ENCODE data around the gene TOP2B.

TOP2B gene

DNA sequence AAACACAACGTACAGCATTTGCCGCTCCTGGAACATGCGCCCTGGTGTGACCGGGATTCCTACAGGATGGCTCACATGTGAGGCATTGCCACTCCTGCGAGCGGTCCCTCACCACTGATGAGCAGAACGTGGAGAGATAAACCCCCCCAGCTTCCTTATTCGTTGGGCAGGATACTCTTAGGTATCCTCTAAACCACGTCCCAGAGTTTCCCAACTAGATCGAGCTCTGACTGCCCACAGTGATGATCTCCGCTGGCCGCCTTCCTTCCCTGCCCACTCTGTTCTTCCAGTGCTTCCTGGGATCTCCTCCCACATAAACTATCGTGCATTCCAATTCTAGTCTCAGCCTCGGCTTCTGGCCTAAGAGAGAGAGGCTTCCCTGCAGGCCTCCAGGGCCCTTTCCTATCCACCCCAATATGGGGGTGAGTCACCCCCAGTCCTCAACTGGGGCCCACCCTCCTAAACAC lies 91.8 kb downstream of the TOP2B start:
- no peak for DNase-seq (ENCODE audit: low spot score)
- ChIA-PET POLR2A (ENCODE audit: low non-redundant PET) (no interaction called here), CTCF (no interaction called here)
- TF ChIP-seq, protein P1, sequence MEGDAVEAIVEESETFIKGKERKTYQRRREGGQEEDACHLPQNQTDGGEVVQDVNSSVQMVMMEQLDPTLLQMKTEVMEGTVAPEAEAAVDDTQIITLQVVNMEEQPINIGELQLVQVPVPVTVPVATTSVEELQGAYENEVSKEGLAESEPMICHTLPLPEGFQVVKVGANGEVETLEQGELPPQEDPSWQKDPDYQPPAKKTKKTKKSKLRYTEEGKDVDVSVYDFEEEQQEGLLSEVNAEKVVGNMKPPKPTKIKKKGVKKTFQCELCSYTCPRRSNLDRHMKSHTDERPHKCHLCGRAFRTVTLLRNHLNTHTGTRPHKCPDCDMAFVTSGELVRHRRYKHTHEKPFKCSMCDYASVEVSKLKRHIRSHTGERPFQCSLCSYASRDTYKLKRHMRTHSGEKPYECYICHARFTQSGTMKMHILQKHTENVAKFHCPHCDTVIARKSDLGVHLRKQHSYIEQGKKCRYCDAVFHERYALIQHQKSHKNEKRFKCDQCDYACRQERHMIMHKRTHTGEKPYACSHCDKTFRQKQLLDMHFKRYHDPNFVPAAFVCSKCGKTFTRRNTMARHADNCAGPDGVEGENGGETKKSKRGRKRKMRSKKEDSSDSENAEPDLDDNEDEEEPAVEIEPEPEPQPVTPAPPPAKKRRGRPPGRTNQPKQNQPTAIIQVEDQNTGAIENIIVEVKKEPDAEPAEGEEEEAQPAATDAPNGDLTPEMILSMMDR (conservative IDR thresholded peaks at IDR 0.05; ENCODE audit: low read depth): no peak
- no peak overlapping the region for H3K27ac ChIP-seq

DNA sequence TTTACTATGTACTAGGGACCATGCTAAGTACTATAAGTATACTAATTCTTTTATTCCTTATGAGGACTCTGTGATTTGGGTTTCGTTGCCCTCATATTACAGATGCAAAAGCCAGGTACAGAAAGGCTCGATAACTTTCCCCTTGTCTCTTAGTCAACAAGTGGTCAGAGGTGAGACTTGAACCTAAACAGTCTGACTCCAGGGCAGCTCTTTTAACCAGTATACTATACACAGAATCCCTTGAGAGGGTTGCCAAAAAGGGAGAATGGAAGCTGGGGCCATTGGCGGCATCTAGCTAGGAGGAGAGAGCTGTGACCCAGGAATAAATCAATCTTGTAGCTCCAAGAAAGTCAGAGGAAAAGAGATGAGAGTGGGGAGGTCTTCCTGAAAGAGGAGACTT lies 92.4 kb downstream of the TOP2B start:
- TF ChIP-seq, protein P1 (conservative IDR thresholded peaks at IDR 0.05; ENCODE audit: low read depth): no peak
- H3K27ac ChIP-seq: no peak overlapping the region
- ChIA-PET CTCF (no interaction called here), POLR2A (ENCODE audit: low non-redundant PET) (no interaction called here)
- DNase-seq (ENCODE audit: low spot score): no peak

DNA sequence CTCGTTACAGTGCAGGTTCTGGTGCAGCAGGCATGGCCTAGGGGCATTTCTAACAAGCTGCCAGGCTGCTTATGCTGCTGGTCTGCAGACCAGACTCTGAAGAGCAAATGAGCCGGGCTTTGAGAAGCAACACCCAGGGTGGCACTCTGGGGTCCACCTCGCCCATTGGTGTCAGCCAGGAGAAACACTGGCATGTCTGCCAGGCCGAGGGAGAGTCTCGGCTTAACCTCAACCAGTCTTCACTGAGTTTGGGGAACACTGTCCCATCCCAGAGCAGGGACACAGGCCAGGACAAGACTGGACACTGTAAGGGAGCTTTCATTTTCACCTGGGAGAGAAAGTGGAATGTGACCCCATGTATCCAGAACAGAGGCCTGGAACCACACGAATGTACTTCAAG lies 93.4 kb downstream of the TOP2B start:
- POLR2A ChIA-PET (ENCODE audit: low non-redundant PET): no interaction called here
- no peak for DNase-seq (ENCODE audit: low spot score)
- CTCF ChIA-PET: no interaction called here
- no peak overlapping the region for H3K27ac ChIP-seq
- TF ChIP-seq, protein P1 (conservative IDR thresholded peaks at IDR 0.05; ENCODE audit: low read depth): no peak

DNA sequence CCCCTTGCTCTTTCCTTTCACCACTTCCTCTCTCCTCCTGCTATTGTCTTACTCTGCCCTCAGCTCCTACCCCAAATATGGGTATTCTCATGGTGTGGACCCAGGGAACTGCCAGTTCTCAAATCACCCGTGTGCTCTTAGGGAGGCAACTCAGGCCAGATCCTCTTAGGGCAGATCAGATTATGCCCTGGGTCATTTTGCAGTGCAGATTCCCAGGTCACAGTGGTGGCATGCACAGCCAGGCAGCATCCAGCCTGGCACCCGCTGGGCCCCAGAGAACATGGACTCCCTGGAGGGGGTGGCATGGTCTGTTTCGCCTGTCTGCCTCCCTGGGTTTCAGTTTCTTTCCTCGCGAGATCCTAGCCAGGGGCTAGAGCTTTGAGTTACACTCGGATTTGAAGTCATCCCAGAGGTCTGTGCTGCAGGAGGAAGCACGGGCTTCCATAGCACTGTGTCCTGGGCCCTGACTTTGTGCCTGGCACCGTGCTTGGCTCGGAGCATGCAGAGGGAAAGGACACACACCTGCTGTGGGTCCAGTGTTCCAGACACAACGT lies 96.1 kb downstream of the TOP2B start:
- no peak for DNase-seq (ENCODE audit: low spot score)
- POLR2A ChIA-PET (ENCODE audit: low non-redundant PET): no interaction called here
- no peak overlapping the region for H3K27ac ChIP-seq
- CTCF ChIA-PET: no interaction called here
- TF ChIP-seq, protein P1 (conservative IDR thresholded peaks at IDR 0.05; ENCODE audit: low read depth): no peak

DNA sequence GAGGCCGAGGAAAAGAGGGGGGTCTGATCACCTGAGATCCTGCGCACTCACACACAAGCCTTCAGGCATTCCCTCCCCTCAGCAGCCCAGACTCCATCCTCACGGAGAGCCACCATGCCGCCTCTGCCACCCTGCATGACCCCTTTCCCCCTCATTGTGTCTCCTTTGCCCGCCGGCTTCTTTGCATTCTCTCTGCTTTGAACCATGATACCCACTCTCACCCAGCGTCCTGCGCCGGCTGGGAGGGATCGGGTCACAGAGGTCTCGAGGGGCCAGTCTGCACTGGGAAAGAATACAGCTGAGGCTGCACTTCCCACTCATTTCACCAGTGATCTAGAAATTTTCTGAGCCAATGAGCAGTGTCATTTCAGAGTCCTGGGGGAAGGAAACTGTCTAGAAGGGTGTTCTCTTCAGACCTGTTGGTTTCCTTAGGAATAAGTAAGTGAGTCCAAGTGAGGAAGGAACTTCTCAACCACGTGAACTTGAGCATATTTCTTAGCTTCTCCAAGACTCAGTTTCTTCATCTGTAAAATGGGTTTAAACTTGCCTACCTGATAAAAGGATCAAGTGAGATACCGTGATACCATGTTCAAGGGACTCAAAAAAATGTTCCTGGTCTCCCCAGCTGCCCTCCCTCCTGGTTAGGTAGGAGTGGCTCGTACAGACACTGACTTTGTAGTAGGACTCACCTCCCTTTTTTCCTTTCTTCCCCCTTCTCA lies 96.7 kb downstream of the TOP2B start:
- ChIA-PET POLR2A (ENCODE audit: low non-redundant PET) (no interaction called here), CTCF (no interaction called here)
- TF ChIP-seq, protein P1 (conservative IDR thresholded peaks at IDR 0.05; ENCODE audit: low read depth): no peak
- no peak overlapping the region for H3K27ac ChIP-seq
- no peak for DNase-seq (ENCODE audit: low spot score)

DNA sequence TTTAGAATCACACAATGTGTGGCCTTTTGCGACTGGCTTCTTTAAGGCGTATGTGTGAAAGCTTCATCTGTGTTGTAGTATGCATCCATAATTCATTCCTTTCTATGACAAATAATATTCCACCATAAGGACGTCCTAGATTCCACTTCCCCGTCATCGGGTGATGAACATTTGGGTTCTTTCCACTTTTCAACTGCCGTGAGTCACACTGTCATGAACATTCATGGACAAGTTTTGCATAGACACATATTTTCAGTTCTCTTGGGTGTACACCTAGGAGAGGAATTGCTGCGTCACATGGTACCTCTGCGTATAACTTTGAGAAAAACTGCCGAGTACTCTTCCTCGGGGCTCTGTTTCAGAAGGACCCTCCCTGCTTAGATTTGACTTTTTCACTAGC lies 97.3 kb downstream of the TOP2B start:
- ChIA-PET CTCF (no interaction called here), POLR2A (ENCODE audit: low non-redundant PET) (no interaction called here)
- TF ChIP-seq, protein P1 (conservative IDR thresholded peaks at IDR 0.05; ENCODE audit: low read depth): no peak
- no peak overlapping the region for H3K27ac ChIP-seq
- DNase-seq (ENCODE audit: low spot score): no peak
